Astrocyte (in vitro differentiated cells and primary cell): ENCODE data around the gene SPTBN5. TPM values are rescaled to one million over a fixed set of nuclear protein-coding genes. Genes with fewer than 3 reads are reported as not detected.

Experiments
- DNase-seq: peaks from one replicate; pipeline ENCODE4 v3.0.0-alpha.2; 2010; ENCODE audit warnings: low read depth
- FAIRE-seq: peaks from 2 replicates; lab custom pipeline; 2011; peaks lifted over from hg19 to GRCh38; lab: Jason Lieb, UNC
- H2AFZ ChIP-seq: 2 replicates; pipeline ENCODE4 v1.6.0; 2012; ENCODE audit warnings: low read depth, low read length, inconsistent platforms
- H3K27ac ChIP-seq: 2 replicates; pipeline ENCODE4 v1.5.1; 2011; ENCODE audit warnings: low read depth, low read length, inconsistent platforms
- H3K27me3 ChIP-seq: 2 replicates; pipeline ENCODE4 v1.6.0; 2011; ENCODE audit warnings: low read length, inconsistent platforms; ENCODE audit not compliant: insufficient read depth
- H3K36me3 ChIP-seq: 2 replicates; pipeline ENCODE4 v1.5.1; 2011; ENCODE audit warnings: low read length, inconsistent platforms; ENCODE audit not compliant: insufficient read depth
- H3K4me1 ChIP-seq: 2 replicates; pipeline ENCODE4 v1.5.1; 2011; ENCODE audit warnings: low read length, inconsistent platforms; ENCODE audit not compliant: insufficient read depth
- H3K4me2 ChIP-seq: 2 replicates; pipeline ENCODE4 v1.6.0; 2012; ENCODE audit warnings: low read length, inconsistent platforms
- H3K4me3 ChIP-seq: 2 replicates; pipeline ENCODE4 v1.5.1; 2011; ENCODE audit warnings: low read depth, mild to moderate bottlenecking, low read length, inconsistent platforms; ENCODE audit not compliant: insufficient read depth
- H3K79me2 ChIP-seq: 2 replicates; pipeline ENCODE4 v1.6.0; 2012; ENCODE audit warnings: mild to moderate bottlenecking, low read length, inconsistent platforms; ENCODE audit not compliant: insufficient read depth
- H3K9ac ChIP-seq: 2 replicates; pipeline ENCODE4 v1.6.0; 2012; ENCODE audit warnings: mild to moderate bottlenecking, low read length, inconsistent platforms
- H3K9me3 ChIP-seq: 2 replicates; pipeline ENCODE4 v1.5.1; 2012; ENCODE audit warnings: low read depth, mild to moderate bottlenecking, low read length, inconsistent platforms; ENCODE audit not compliant: insufficient read depth
- H4K20me1 ChIP-seq: 2 replicates; pipeline ENCODE4 v1.6.0; 2012; ENCODE audit warnings: low read length, inconsistent platforms; ENCODE audit not compliant: insufficient read depth
- H3K27ac Mint-ChIP-seq: one replicate; pipeline ENCODE4 v1.8.0; 2021; ENCODE audit warnings: mild to moderate bottlenecking, mixed read lengths; ENCODE audit not compliant: unreplicated experiment
- H3K27me3 Mint-ChIP-seq: one replicate; pipeline ENCODE4 v1.8.0; 2021; ENCODE audit warnings: low read depth, mixed read lengths; ENCODE audit not compliant: unreplicated experiment
- H3K36me3 Mint-ChIP-seq: one replicate; pipeline ENCODE4 v1.8.0; 2021; ENCODE audit warnings: low read depth, mixed read lengths; ENCODE audit not compliant: unreplicated experiment
- H3K4me1 Mint-ChIP-seq: one replicate; pipeline ENCODE4 v1.8.0; 2021; ENCODE audit warnings: low read depth, mixed read lengths; ENCODE audit not compliant: unreplicated experiment
- H3K4me3 Mint-ChIP-seq: one replicate; pipeline ENCODE4 v1.8.0; 2021; ENCODE audit warnings: mild to moderate bottlenecking, moderate library complexity, mixed read lengths; ENCODE audit not compliant: unreplicated experiment
- H3K9me3 Mint-ChIP-seq: one replicate; pipeline ENCODE4 v1.8.0; 2021; ENCODE audit warnings: mild to moderate bottlenecking, mixed read lengths; ENCODE audit not compliant: unreplicated experiment
- CTCF ChIP-seq: IDR thresholded peaks from 2 replicates; pipeline ENCODE4 v1.5.1; 2011; ENCODE audit warnings: low read depth, mild to moderate bottlenecking, inconsistent platforms, low read length, moderate library complexity; ENCODE audit not compliant: insufficient read depth
- EZH2 ChIP-seq: IDR thresholded peaks from 2 replicates; pipeline ENCODE4 v1.6.1; 2012; ENCODE audit warnings: mild to moderate bottlenecking, low read length, inconsistent platforms; ENCODE audit not compliant: insufficient read depth
- total RNA-seq: library from RNA; stranded (reverse); gene quantifications from 2 replicates; pipeline ENCODE4 v1.2.1, GENCODE V29; 2021

SPTBN5 gene
- total RNA-seq, 1 donor from 2014 or later = 5.3 TPM

- Histone ChIP-seq H3K36me3 (no peaks in the 10 kb centered on the region), H3K27ac (no peak overlapping the region), H3K9me3 (no peaks in the 10 kb centered on the region), H3K4me3 (no peak overlapping the region), H3K79me2 (no peaks in the 10 kb centered on the region), H3K4me2 (no peak overlapping the region), H3K9ac (no peak overlapping the region), H3K27me3 (no peaks in the 10 kb centered on the region), H2AFZ (no peak overlapping the region), H4K20me1 (no peaks in the 10 kb centered on the region), H3K4me1 (peaks cover 6% of the 10 kb centered on the region)
- Mint-ChIP-seq H3K27me3 (peaks cover 9% of the 10 kb centered on the region), H3K27ac (no peak overlapping the region), H3K4me1 (no peaks in the 10 kb centered on the region), H3K4me3 (no peak overlapping the region), H3K9me3 (no peaks in the 10 kb centered on the region), H3K36me3 (peaks cover 2% of the 10 kb centered on the region)
- TF ChIP-seq CTCF (no peak), EZH2 (no peak)
- DNase-seq (no peak), FAIRE-seq (no peak)
Measured at GRCh38 chr15:41854443-41854842, 39.4 kb downstream of the SPTBN5 start.

DNA sequence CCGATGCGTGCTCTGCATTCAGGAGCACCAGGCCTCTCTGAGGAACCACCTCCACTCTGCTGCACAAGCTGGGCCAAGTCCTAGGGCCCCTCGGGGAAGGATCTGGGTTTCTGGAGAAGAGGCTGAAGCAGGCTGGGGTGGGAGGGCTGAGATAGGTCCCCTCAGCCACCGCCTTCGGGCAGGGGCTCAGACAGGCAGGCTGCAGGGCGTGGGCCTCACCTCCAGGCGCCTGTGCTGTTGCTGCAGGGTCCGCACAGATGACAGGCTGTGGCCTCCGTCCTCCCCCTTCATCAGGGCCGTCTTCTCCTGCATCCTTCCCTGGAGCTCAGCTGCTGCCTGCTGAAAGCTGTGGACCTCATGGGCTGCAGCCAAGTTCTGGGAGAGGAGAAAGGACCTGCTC lies 40.0 kb downstream of the SPTBN5 start:
- no peak overlapping the region for H3K27ac Mint-ChIP-seq
- Histone ChIP-seq H3K27me3 (no peaks in the 10 kb centered on the region), H3K4me1 (peaks cover 6% of the 10 kb centered on the region), H3K9ac (no peak overlapping the region), H3K27ac (no peak overlapping the region), H3K4me3 (no peak overlapping the region), H3K4me2 (no peak overlapping the region), H3K36me3 (no peaks in the 10 kb centered on the region), H3K79me2 (no peaks in the 10 kb centered on the region), H2AFZ (no peak overlapping the region), H3K9me3 (no peaks in the 10 kb centered on the region), H4K20me1 (no peaks in the 10 kb centered on the region)
- FAIRE-seq (no peak), DNase-seq (no peak)
- peaks cover 5% of the 10 kb centered on the region for H3K27me3 Mint-ChIP-seq
- H3K9me3 Mint-ChIP-seq = no peaks in the 10 kb centered on the region
- H3K4me3 Mint-ChIP-seq = no peak overlapping the region
- H3K36me3 Mint-ChIP-seq = peaks cover under 1% of the 10 kb centered on the region
- H3K4me1 Mint-ChIP-seq = no peaks in the 10 kb centered on the region
- TF ChIP-seq CTCF = no peak

GRCh38 chr15:41852736-41853590 lies 40.9 kb downstream of the SPTBN5 start:
- Histone ChIP-seq H3K9ac (no peak overlapping the region), H3K27me3 (no peaks in the 10 kb centered on the region), H2AFZ (no peak overlapping the region), H4K20me1 (no peaks in the 10 kb centered on the region), H3K9me3 (no peaks in the 10 kb centered on the region), H3K79me2 (no peaks in the 10 kb centered on the region), H3K4me1 (peaks cover 6% of the 10 kb centered on the region), H3K27ac (no peak overlapping the region), H3K4me2 (no peak overlapping the region), H3K4me3 (no peak overlapping the region), H3K36me3 (no peaks in the 10 kb centered on the region)
- no peak overlapping the region for H3K4me3 Mint-ChIP-seq
- H3K4me1 Mint-ChIP-seq = peaks cover 5% of the 10 kb centered on the region
- H3K27ac Mint-ChIP-seq = no peak overlapping the region
- TF ChIP-seq CTCF (no peak), EZH2 (no peak)
- no peaks in the 10 kb centered on the region for H3K9me3 Mint-ChIP-seq
- no peak for DNase-seq
- FAIRE-seq = no peak
- peaks cover 9% of the 10 kb centered on the region for H3K27me3 Mint-ChIP-seq
- H3K36me3 Mint-ChIP-seq = peaks cover 8% of the 10 kb centered on the region
